Psoas muscle (tissue), 8 donors: ENCODE results near the gene MXRA7. TPM values are rescaled to one million over a fixed set of nuclear protein-coding genes. Genes with fewer than 3 reads are reported as not detected.
"Not testable (repeated sequence)": the region's sequence is repeated elsewhere in the genome, so short reads cannot be mapped to it uniquely, and the experiment has no call there.

Source experiments
- ATAC-seq, 4 donors: fragments of 200-7000 bp; cut with Tn5 transposase; one replicate each; pipeline ENCODE4 v1.9.1; 2020; ENCODE audit warnings: moderate library complexity in 3 of 4, mild to moderate bottlenecking in 2 of 4
- DNase-seq, 2 donors: peaks; one replicate each; pipeline ENCODE4 v3.0.0-alpha.2; 2020
- H3K27ac ChIP-seq: fragments of 200-600 bp; one replicate; pipeline ENCODE4 v1.8.0; 2022
- H3K27me3 ChIP-seq, 3 donors: fragments of 200-600 bp in 1 of 3; one replicate each; pipeline versions ENCODE4 v1.6.1 to v1.8.0; 2013 to 2022; ENCODE audit warnings: low read length in 2 of 3, mild to moderate bottlenecking in 2 of 3, moderate library complexity in 1 of 3; ENCODE audit not compliant: insufficient read depth in 3 of 3
- H3K36me3 ChIP-seq, 2 donors: fragments of 200-600 bp in 1 of 2; one replicate each; pipeline versions ENCODE4 v1.6.1 to v1.8.0; 2013 to 2022; ENCODE audit warnings: low read depth in 1 of 2, mild to moderate bottlenecking in 1 of 2, moderate library complexity in 1 of 2; ENCODE audit not compliant: insufficient read depth in 1 of 2
- H3K4me1 ChIP-seq: fragments of 200-600 bp; one replicate; pipeline ENCODE4 v1.8.0; 2022
- H3K4me3 ChIP-seq: fragments of 200-600 bp; one replicate; pipeline ENCODE4 v1.8.0; 2022; ENCODE audit warnings: mild to moderate bottlenecking
- H3K9me3 ChIP-seq: fragments of 200-600 bp; one replicate; pipeline ENCODE4 v1.8.0; 2022
- CTCF ChIP-seq: fragments of 200-600 bp; IDR thresholded peaks from one replicate; pipeline ENCODE4 v1.8.0; 2022; ENCODE audit warnings: antibody characterized with exemption
- WGBS, 3 donors: extraction: QIAGEN DNeasy Blood & Tissue Kit; methylation state at CpG; one replicate each; pipeline versions ENCODE4 v1.1.6 to v1.1.7; 2013; 5-methylcytosine and 5-hydroxymethylcytosine counted together
- intact Hi-C, 2 donors: fragments of 100-400 bp; cut with DNase I; formaldehyde crosslinking; loops; one replicate each; pipeline versions ENCODE4 v1.11.0 to v1.14.2; 2022
- polyA plus RNA-seq, 3 donors: library from polyadenylated mRNA; stranded (reverse); fragments of 200-250 nt; gene quantifications; one replicate each; pipeline ENCODE4 v1.2.3, GENCODE V29; 2013
- total RNA-seq, 4 donors: library from RNA; stranded (reverse); fragmentation: NEBNext Ultra II Directional in 2 of 4; extraction: Animal tissue kit (Norgen Biotek cat#: 25700) in 2 of 4; gene quantifications; one replicate each; pipeline versions ENCODE4 v1.2.1 to v1.2.4, GENCODE V29; 2021 to 2023
- donor health status: healthy with polysubstance abuse.
- donor health status: DM: no; HTN: no; CAD: no; lungs with moderate emphysema.
- donor health status: Bipolar disorder and iron deficiency.
- donor health status: healthy.
- donor health status: DM: yes; HTN: yes; CAD: no.
- donor health status: DM: no; HTN: no; CAD: no.
- donor health status: DM: no; HTN: no; CAD: no.
- donor health status: DM: yes; HTN: yes; CAD: no.

Gene MXRA7
- total and polyA plus RNA-seq, 7 donors = 34.6 to 75.1 (median 43.2) TPM

- no peak for TF ChIP-seq CTCF
- intact Hi-C loops = loop anchor here in 1 of 2 donors (2.0 to 5.0 kb wide), 2 partner anchors 29 to 156 kb away; no protein-coding TSS in a partner anchor
- Histone ChIP-seq H3K27me3 (no peaks in the 10 kb centered on the region), H3K4me1 (peaks cover 53% of the 10 kb centered on the region), H3K27ac (peak overlapping the region; percentile 89), H3K9me3 (no peaks in the 10 kb centered on the region), H3K36me3 (peaks cover 2 to 60% of the 10 kb centered on the region in 2 donors), H3K4me3 (no peak overlapping the region)
- no peak for ATAC-seq
- 93 to 97% (median 94%) methylated on average over 7 of the region's 7 CpGs for WGBS, 3 donors
- peak in 1 of 2 donors; percentile 14 for DNase-seq
Observed at GRCh38 chr17:76713765-76714164, 3.0 kb upstream of the MXRA7 start.

- 56 to 67% (median 66%) methylated on average over 5 to 7 of the region's 7 CpGs for WGBS, 3 donors
- intact Hi-C loops = loop anchor here in 1 of 2 donors (2.0 to 5.0 kb wide), 2 partner anchors 28 to 155 kb away; no protein-coding TSS in a partner anchor
- Histone ChIP-seq H3K4me1 (peaks cover 62% of the 10 kb centered on the region), H3K36me3 (peaks cover 2 to 46% of the 10 kb centered on the region in 2 donors)
- not testable (repeated sequence) for H3K27ac ChIP-seq, H3K4me3 ChIP-seq, ATAC-seq, H3K27me3 ChIP-seq, H3K9me3 ChIP-seq
- DNase-seq = peak in 1 of 2 donors; percentile 19
Observed at GRCh38 chr17:76712321-76712720, 1.6 kb upstream of the MXRA7 start.

- not testable (repeated sequence) for H3K27me3 ChIP-seq, H3K9me3 ChIP-seq
- peak; percentile 16 to 50 (median 34) for ATAC-seq
- WGBS, 3 donors = 4 to 10% (median 4%) methylated on average over 23 to 48 of the region's 79 CpGs
- intact Hi-C loops = loop anchor here in 1 of 2 donors (5.0 kb wide), 1 partner anchor 153 kb away; no protein-coding TSS in a partner anchor
- Histone ChIP-seq H3K4me3 (peak overlapping the region; percentile 73), H3K4me1 (peaks cover 43% of the 10 kb centered on the region), H3K27ac (peak overlapping the region; percentile 85), H3K36me3 (peaks cover 2 to 25% of the 10 kb centered on the region in 2 donors)
- DNase-seq = peak in 1 of 2 donors; percentile 60
Observed at GRCh38 chr17:76709951-76710862, 558 bp downstream of the MXRA7 start.

- ATAC-seq (peak; percentile 50 to 60 (median 56)), DNase-seq (peak; percentile 87 to 92)
- Histone ChIP-seq H3K4me3 (peak overlapping the region; percentile 73), H3K36me3 (peaks cover 0 to 18% of the 10 kb centered on the region in 2 donors), H3K27me3 (no peaks in the 10 kb centered on the region), H3K27ac (peak overlapping the region; percentile 85), H3K4me1 (peaks cover 36% of the 10 kb centered on the region), H3K9me3 (no peaks in the 10 kb centered on the region)
- no peak for TF ChIP-seq CTCF
- intact Hi-C loops = no loop called here
- WGBS, 3 donors = 39 to 63% (median 45%) methylated on average over 29 of the region's 29 CpGs
Observed at GRCh38 chr17:76709077-76709950, 1.5 kb downstream of the MXRA7 start.

DNA sequence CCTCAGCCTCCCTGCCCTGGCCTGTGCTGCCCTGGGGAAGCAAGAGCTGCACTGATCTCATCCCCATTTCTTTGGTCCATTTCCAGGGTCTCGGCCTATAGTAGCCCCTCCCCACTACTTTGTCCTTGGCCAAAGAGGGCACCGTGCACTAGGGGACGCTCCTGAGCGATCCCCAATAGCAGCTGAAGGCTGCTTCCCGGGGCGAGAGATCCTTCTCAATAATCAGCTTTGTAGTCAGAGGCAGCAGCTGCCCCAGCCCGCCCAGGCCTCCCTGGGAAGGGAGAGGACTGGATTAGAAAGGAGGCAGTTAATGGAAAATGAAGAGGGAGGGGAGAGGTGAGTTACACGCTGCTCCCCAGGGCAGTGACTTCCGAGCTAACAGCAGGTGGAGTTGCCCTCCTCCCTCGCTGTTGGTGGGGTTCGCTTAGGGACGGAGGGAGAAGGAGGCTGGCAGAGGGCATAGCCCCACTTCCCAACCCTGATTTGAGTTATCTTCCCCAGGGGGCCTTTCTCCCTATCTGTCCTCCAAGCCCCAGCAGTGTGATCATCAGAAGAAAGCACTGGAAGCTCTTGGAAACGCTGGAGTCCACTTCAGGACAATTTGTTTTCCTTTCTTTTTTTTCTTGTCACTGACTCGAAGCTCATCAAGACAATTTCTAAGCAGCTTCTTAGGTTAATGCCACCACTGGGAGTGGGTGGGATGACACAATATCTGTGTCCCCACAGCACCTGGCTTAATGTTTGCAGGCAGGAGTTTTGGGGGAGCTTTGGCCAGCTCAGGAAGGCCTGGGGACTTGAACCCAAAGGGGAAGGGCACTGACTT lies 2.6 kb downstream of the MXRA7 start:
- Histone ChIP-seq H3K4me3 (peak overlapping the region; percentile 73), H3K36me3 (peaks cover 0 to 7% of the 10 kb centered on the region in 2 donors), H3K27ac (peak overlapping the region; percentile 85), H3K27me3 (no peaks in the 10 kb centered on the region), H3K4me1 (peaks cover 34% of the 10 kb centered on the region), H3K9me3 (no peaks in the 10 kb centered on the region)
- intact Hi-C loops = no loop called here
- 31 to 40% (median 39%) methylated on average over 12 to 14 of the region's 14 CpGs for WGBS, 3 donors
- peak; percentile 27 for TF ChIP-seq CTCF
- ATAC-seq = peak in 3 of 4 donors; percentile 22 to 32 (median 28)
- DNase-seq = peak; percentile 35 to 64
